Skeletal muscle tissue (tissue), 4 donors: ENCODE measurements around the gene ETV5. TPM values are rescaled to one million over a fixed set of nuclear protein-coding genes. Genes with fewer than 3 reads are reported as not detected.

Experiments
- H3K27ac ChIP-seq: one replicate; pipeline ENCODE4 v1.7.0; 2013; ENCODE audit warnings: mild to moderate bottlenecking, low read depth, low read length, inconsistent platforms
- H3K27me3 ChIP-seq, 3 donors: one replicate each; pipeline ENCODE4 v1.7.0; 2013; ENCODE audit warnings: low read length in 3 of 3; ENCODE audit not compliant: control insufficient read depth in 3 of 3, insufficient read depth in 3 of 3
- H3K36me3 ChIP-seq, 3 donors: one replicate each; pipeline ENCODE4 v1.7.0; 2013; ENCODE audit warnings: low read length in 3 of 3; ENCODE audit not compliant: control insufficient read depth in 3 of 3, insufficient read depth in 3 of 3
- H3K4me1 ChIP-seq, 3 donors: one replicate each; pipeline ENCODE4 v1.7.0; 2013; ENCODE audit warnings: low read length in 3 of 3, mild to moderate bottlenecking in 3 of 3; ENCODE audit not compliant: control insufficient read depth in 3 of 3, insufficient read depth in 3 of 3
- H3K4me3 ChIP-seq, 3 donors: one replicate each; pipeline ENCODE4 v1.7.0; 2013; ENCODE audit warnings: low read length in 3 of 3
- H3K9ac ChIP-seq, 3 donors: one replicate each; pipeline ENCODE4 v1.7.0; 2013; ENCODE audit warnings: low read length in 3 of 3, mild to moderate bottlenecking in 3 of 3, moderate library complexity in 2 of 3, low read depth in 1 of 3
- H3K9me3 ChIP-seq, 3 donors: one replicate each; pipeline ENCODE4 v1.7.0; 2013; ENCODE audit warnings: low read length in 3 of 3; ENCODE audit not compliant: control insufficient read depth in 3 of 3
- total RNA-seq: library from RNA; depleted of rRNA; stranded (reverse); fragments of >200 nt; gene quantifications from one replicate; pipeline ENCODE4 v1.2.3, GENCODE V29; 2014
- donor health status: Osteomylitis.

ETV5 gene
- total RNA-seq, 1 donor from 2014 or later = 18.8 TPM

GRCh38 chr3:186073641-186074040 lies 35.2 kb downstream of the ETV5 start:
- Histone ChIP-seq H3K27me3 (no peaks in the 10 kb centered on the region), H3K9me3 (no peaks in the 10 kb centered on the region), H3K4me3 (no peak overlapping the region), H3K36me3 (no peaks in the 10 kb centered on the region), H3K9ac (no peak overlapping the region), H3K27ac (no peak overlapping the region), H3K4me1 (no peaks in the 10 kb centered on the region)

GRCh38 chr3:186070996-186071395 lies 37.9 kb downstream of the ETV5 start:
- Histone ChIP-seq H3K36me3 (no peaks in the 10 kb centered on the region), H3K4me1 (no peaks in the 10 kb centered on the region), H3K27me3 (no peaks in the 10 kb centered on the region), H3K9ac (no peak overlapping the region), H3K27ac (no peak overlapping the region), H3K4me3 (no peak overlapping the region), H3K9me3 (no peaks in the 10 kb centered on the region)

- peaks cover 0 to 1% (median 0%) of the 10 kb centered on the region in 3 donors for H3K36me3 ChIP-seq
These were observed 38.3 kb downstream of the ETV5 start for GRCh38 chr3:186070550-186070949.

GRCh38 chr3:186070133-186070532 lies 38.8 kb downstream of the ETV5 start:
- Histone ChIP-seq H3K27me3 (no peaks in the 10 kb centered on the region), H3K36me3 (peaks cover 0 to 6% (median 0%) of the 10 kb centered on the region in 3 donors), H3K9ac (no peak overlapping the region), H3K4me1 (no peaks in the 10 kb centered on the region), H3K4me3 (no peak overlapping the region), H3K9me3 (no peaks in the 10 kb centered on the region), H3K27ac (no peak overlapping the region)

More at GRCh38 chr3:186070550-186070949, 38.3 kb downstream of the ETV5 start:
- Histone ChIP-seq H3K27me3 (no peaks in the 10 kb centered on the region), H3K9ac (no peak overlapping the region), H3K4me3 (no peak overlapping the region), H3K9me3 (no peaks in the 10 kb centered on the region), H3K27ac (no peak overlapping the region), H3K4me1 (no peaks in the 10 kb centered on the region)

- Histone ChIP-seq H3K36me3 (peaks cover 0 to 7% (median 0%) of the 10 kb centered on the region in 3 donors), H3K27ac (no peak overlapping the region), H3K9me3 (no peaks in the 10 kb centered on the region)
These were observed 39.7 kb downstream of the ETV5 start for GRCh38 chr3:186069199-186069598.

GRCh38 chr3:186068243-186068552 lies 40.7 kb downstream of the ETV5 start:
- Histone ChIP-seq H3K9me3 (no peaks in the 10 kb centered on the region), H3K9ac (no peak overlapping the region), H3K27me3 (no peaks in the 10 kb centered on the region), H3K4me3 (no peak overlapping the region), H3K4me1 (no peaks in the 10 kb centered on the region), H3K36me3 (peaks cover 0 to 10% (median 0%) of the 10 kb centered on the region in 3 donors), H3K27ac (no peak overlapping the region)

More at GRCh38 chr3:186069199-186069598, 39.7 kb downstream of the ETV5 start:
- Histone ChIP-seq H3K9ac (no peak overlapping the region), H3K4me1 (no peaks in the 10 kb centered on the region), H3K4me3 (no peak overlapping the region), H3K27me3 (no peaks in the 10 kb centered on the region)

GRCh38 chr3:186067360-186068242 lies 41.3 kb downstream of the ETV5 start:
- no peaks in the 10 kb centered on the region for H3K27me3 ChIP-seq
- no peak overlapping the region for H3K27ac ChIP-seq
- peaks cover 0 to 10% (median 0%) of the 10 kb centered on the region in 3 donors for H3K36me3 ChIP-seq
- no peak overlapping the region for H3K9ac ChIP-seq
- no peak overlapping the region for H3K4me3 ChIP-seq
- no peaks in the 10 kb centered on the region for H3K4me1 ChIP-seq
- no peaks in the 10 kb centered on the region for H3K9me3 ChIP-seq

GRCh38 chr3:186060222-186060621 lies 48.7 kb downstream of the ETV5 start:
- H3K27me3 ChIP-seq = no peaks in the 10 kb centered on the region
- H3K9ac ChIP-seq = no peak overlapping the region
- H3K27ac ChIP-seq = no peak overlapping the region
- peaks cover 0 to 5% (median 0%) of the 10 kb centered on the region in 3 donors for H3K36me3 ChIP-seq
- no peak overlapping the region for H3K4me3 ChIP-seq
- no peaks in the 10 kb centered on the region for H3K9me3 ChIP-seq
- H3K4me1 ChIP-seq = no peaks in the 10 kb centered on the region

- Histone ChIP-seq H3K4me3 (no peak overlapping the region), H3K36me3 (peaks cover 0 to 3% (median 0%) of the 10 kb centered on the region in 3 donors), H3K27ac (no peak overlapping the region), H3K9ac (no peak overlapping the region), H3K9me3 (no peaks in the 10 kb centered on the region), H3K4me1 (no peaks in the 10 kb centered on the region), H3K27me3 (no peaks in the 10 kb centered on the region)
These were observed 49.7 kb downstream of the ETV5 start for GRCh38 chr3:186059192-186059591.

- no peak overlapping the region for H3K27ac ChIP-seq
- H3K4me3 ChIP-seq = no peak overlapping the region
- H3K4me1 ChIP-seq = no peaks in the 10 kb centered on the region
- H3K9ac ChIP-seq = no peak overlapping the region
- H3K9me3 ChIP-seq = no peaks in the 10 kb centered on the region
- H3K27me3 ChIP-seq = no peaks in the 10 kb centered on the region
- no peaks in the 10 kb centered on the region for H3K36me3 ChIP-seq
These were observed 50.7 kb downstream of the ETV5 start for GRCh38 chr3:186058225-186058624.
